ENCODE results near the gene FRK. TPM values are rescaled to one million over a fixed set of nuclear protein-coding genes. Genes with fewer than 3 reads are reported as not detected.

FRK gene
- total RNA-seq, 2 experiments from 2014 or later = not detected

- no peak overlapping the region for H3K27ac ChIP-seq (ENCODE audit: low read depth in 1 of 2, low read length in 2 of 2)
- no peaks in the 10 kb centered on the region for H3K4me1 ChIP-seq (ENCODE audit: insufficient read depth, low read length)
- no peak overlapping the region for H3K4me3 ChIP-seq (ENCODE audit: low read length)
- no peaks in the 10 kb centered on the region for H3K4me1 Mint-ChIP-seq (ENCODE audit: low read depth)
- H3K9me3 Mint-ChIP-seq = no peaks in the 10 kb centered on the region
- no peak for DNase-seq
- no peaks in the 10 kb centered on the region for H3K36me3 ChIP-seq (ENCODE audit: insufficient read depth, low read length)
- no peak overlapping the region for H3K4me3 Mint-ChIP-seq
- POLR2A ChIA-PET = no interaction called here
- H3K27me3 Mint-ChIP-seq = no peaks in the 10 kb centered on the region
- no peaks in the 10 kb centered on the region for H3K9me3 ChIP-seq (ENCODE audit: control insufficient read depth in 1 of 2, insufficient read depth in 1 of 2, low read length in 2 of 2)
- intact Hi-C loops (cut with DNase I, micrococcal nuclease) = no loop called here
- H3K27ac Mint-ChIP-seq = no peak overlapping the region
- CTCF ChIA-PET = no interaction called here
- no peaks in the 10 kb centered on the region for H3K36me3 Mint-ChIP-seq (ENCODE audit: low read depth)
- no peak for TF ChIP-seq CTCF (IDR thresholded peaks at IDR 0.05)
- H3K27me3 ChIP-seq (ENCODE audit: control insufficient read depth in 1 of 2, insufficient read depth in 2 of 2, low read length in 2 of 2) = no peaks in the 10 kb centered on the region
- ATAC-seq (ENCODE audit: poor library complexity) = no peak
These were observed 162.4 kb downstream of the FRK start for GRCh38 chr6:115898246-115898645.

- Histone ChIP-seq H3K27me3 (ENCODE audit: control insufficient read depth in 1 of 2, insufficient read depth in 2 of 2, low read length in 2 of 2) (no peaks in the 10 kb centered on the region), H3K9me3 (ENCODE audit: control insufficient read depth in 1 of 2, insufficient read depth in 1 of 2, low read length in 2 of 2) (no peaks in the 10 kb centered on the region), H3K27ac (ENCODE audit: low read depth in 1 of 2, low read length in 2 of 2) (no peak overlapping the region), H3K4me1 (ENCODE audit: insufficient read depth, low read length) (no peaks in the 10 kb centered on the region), H3K36me3 (ENCODE audit: insufficient read depth, low read length) (no peaks in the 10 kb centered on the region), H3K4me3 (ENCODE audit: low read length) (no peak overlapping the region)
- no peaks in the 10 kb centered on the region for H3K36me3 Mint-ChIP-seq (ENCODE audit: low read depth)
- ChIA-PET CTCF (no interaction called here), POLR2A (no interaction called here)
- no peaks in the 10 kb centered on the region for H3K4me1 Mint-ChIP-seq (ENCODE audit: low read depth)
- H3K27ac Mint-ChIP-seq = no peak overlapping the region
- ATAC-seq (ENCODE audit: poor library complexity) = no peak
- no peaks in the 10 kb centered on the region for H3K9me3 Mint-ChIP-seq
- intact Hi-C loops (cut with DNase I, micrococcal nuclease) = no loop called here
- peak; percentile 33 for TF ChIP-seq CTCF (IDR thresholded peaks at IDR 0.05)
- peak in 1 of 14 experiments; percentile 1 for DNase-seq
- H3K4me3 Mint-ChIP-seq = no peak overlapping the region
- no peaks in the 10 kb centered on the region for H3K27me3 Mint-ChIP-seq
These were observed 164.1 kb downstream of the FRK start for GRCh38 chr6:115896538-115897129.

- no peak for ATAC-seq (ENCODE audit: poor library complexity)
- intact Hi-C loops (cut with DNase I, micrococcal nuclease) = no loop called here
- ChIA-PET POLR2A (no interaction called here), CTCF (no interaction called here)
- H3K36me3 ChIP-seq (ENCODE audit: insufficient read depth, low read length) = no peaks in the 10 kb centered on the region
- H3K36me3 Mint-ChIP-seq (ENCODE audit: low read depth) = no peaks in the 10 kb centered on the region
- H3K27ac ChIP-seq (ENCODE audit: low read depth in 1 of 2, low read length in 2 of 2) = no peak overlapping the region
- no peak overlapping the region for H3K4me3 Mint-ChIP-seq
- no peak overlapping the region for H3K27ac Mint-ChIP-seq
- H3K9me3 Mint-ChIP-seq = no peaks in the 10 kb centered on the region
- H3K27me3 Mint-ChIP-seq = no peaks in the 10 kb centered on the region
- no peaks in the 10 kb centered on the region for H3K4me1 Mint-ChIP-seq (ENCODE audit: low read depth)
- no peaks in the 10 kb centered on the region for H3K27me3 ChIP-seq (ENCODE audit: control insufficient read depth in 1 of 2, insufficient read depth in 2 of 2, low read length in 2 of 2)
- H3K9me3 ChIP-seq (ENCODE audit: control insufficient read depth in 1 of 2, insufficient read depth in 1 of 2, low read length in 2 of 2) = no peaks in the 10 kb centered on the region
- DNase-seq = no peak
- H3K4me1 ChIP-seq (ENCODE audit: insufficient read depth, low read length) = no peaks in the 10 kb centered on the region
- no peak for TF ChIP-seq CTCF (IDR thresholded peaks at IDR 0.05)
- H3K4me3 ChIP-seq (ENCODE audit: low read length) = no peak overlapping the region
These were observed 166.2 kb downstream of the FRK start for GRCh38 chr6:115894426-115894992.
